GM20000 (cell line): ENCODE results near the gene USPL1.
"Not testable (repeated sequence)": the region's sequence is repeated elsewhere in the genome, so short reads cannot be mapped to it uniquely, and the experiment has no call there.

ENCODE experiments used
- DNase-seq: peaks from one replicate; pipeline ENCODE4 v3.0.0; 2012; ENCODE audit warnings: low spot score
- CTCF ChIP-seq: IDR thresholded peaks from 2 replicates; pipeline ENCODE4 v1.5.1; 2012; ENCODE audit warnings: mild to moderate bottlenecking, control low read depth; ENCODE audit errors: extremely low read depth, missing control alignments

The USPL1 gene

GRCh38 chr13:30623392-30623791 lies 5.7 kb downstream of the USPL1 start:
- no peak for DNase-seq
- TF ChIP-seq CTCF = no peak

GRCh38 chr13:30624630-30625029 lies 6.9 kb downstream of the USPL1 start:
- no peak for DNase-seq
- TF ChIP-seq CTCF = no peak

- no peak for DNase-seq
- TF ChIP-seq CTCF = no peak
These were observed 11.8 kb downstream of the USPL1 start for GRCh38 chr13:30629527-30629926.

- no peak for DNase-seq
- no peak for TF ChIP-seq CTCF
These were observed 16.1 kb downstream of the USPL1 start for GRCh38 chr13:30633861-30634260.

GRCh38 chr13:30634838-30635237 lies 17.1 kb downstream of the USPL1 start:
- DNase-seq = no peak
- no peak for TF ChIP-seq CTCF

- no peak for TF ChIP-seq CTCF
- DNase-seq = no peak
These were observed 20.6 kb downstream of the USPL1 start for GRCh38 chr13:30638301-30638700.

GRCh38 chr13:30639671-30640070 lies 22.0 kb downstream of the USPL1 start:
- DNase-seq = no peak
- TF ChIP-seq CTCF = no peak

- DNase-seq = not testable (repeated sequence)
These were observed 23.5 kb downstream of the USPL1 start for GRCh38 chr13:30641173-30641572.
